HG03045 (cell line): Measurements from ENCODE around the gene SOX6.
"Not testable (repeated sequence)": the region's sequence is repeated elsewhere in the genome, so short reads cannot be mapped to it uniquely, and the experiment has no call there.

Source experiments
- ATAC-seq: cut with Tn5 transposase; IDR thresholded peaks from one replicate; pipeline ENCODE4 v1.9.1; 2021; ENCODE audit warnings: mild to moderate bottlenecking, moderate library complexity; ENCODE audit not compliant: unreplicated experiment

SOX6 gene

DNA sequence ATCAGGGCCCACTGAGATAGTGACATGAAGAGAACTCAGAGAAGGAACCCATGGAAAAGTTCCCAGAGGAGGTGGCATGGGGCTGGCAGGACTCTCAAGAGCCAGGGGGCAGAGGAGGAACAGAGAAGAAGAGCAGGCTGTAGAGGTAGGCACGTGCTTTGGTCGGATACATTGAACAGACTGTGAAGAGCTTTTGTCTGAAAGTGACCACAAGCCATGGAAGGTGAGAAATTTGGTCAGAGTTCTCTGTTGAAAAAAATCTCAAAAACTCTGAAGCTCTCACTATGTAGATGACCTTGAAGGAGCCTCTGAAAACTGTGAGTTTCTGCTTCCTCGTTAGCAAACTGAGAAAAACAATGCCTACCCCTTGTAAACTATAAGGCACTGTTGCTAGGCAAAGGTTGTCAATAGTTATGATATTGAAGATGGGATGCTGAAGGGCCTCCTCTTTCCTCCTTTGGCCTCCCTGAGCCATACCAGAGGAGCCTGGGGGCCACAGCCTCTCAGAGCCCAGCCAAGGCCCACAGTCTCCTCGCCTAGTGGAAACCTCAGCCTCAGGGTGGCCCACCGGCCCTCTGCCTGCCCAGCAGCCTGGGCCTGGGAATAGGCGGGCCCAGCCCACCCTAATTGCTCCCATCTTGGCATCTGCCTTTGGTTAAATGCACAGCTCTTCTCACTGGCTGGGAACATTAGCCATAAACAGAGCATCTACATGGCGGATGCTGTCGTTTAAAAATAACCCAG is 415.7 kb downstream of the SOX6 start:
- no peak for ATAC-seq

DNA sequence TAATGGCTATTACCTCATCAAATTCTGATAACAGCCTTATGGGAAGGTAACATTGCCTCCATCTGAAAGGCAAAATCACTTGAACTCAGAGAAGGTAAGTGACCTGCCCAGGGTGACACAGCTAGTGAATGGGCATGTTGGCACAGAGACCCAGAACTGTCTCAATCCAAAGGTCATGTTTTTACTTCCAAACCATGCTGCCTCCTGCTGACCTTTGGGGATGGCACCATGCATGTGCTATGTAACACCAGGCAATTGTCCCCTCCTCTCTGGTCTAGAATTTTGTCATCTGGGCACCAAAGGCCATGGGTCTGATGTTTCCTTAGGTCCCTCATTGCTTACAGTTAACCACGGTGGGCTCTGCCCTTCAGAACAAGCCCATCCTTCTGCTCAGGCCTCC is 417.4 kb downstream of the SOX6 start:
- ATAC-seq = no peak

DNA sequence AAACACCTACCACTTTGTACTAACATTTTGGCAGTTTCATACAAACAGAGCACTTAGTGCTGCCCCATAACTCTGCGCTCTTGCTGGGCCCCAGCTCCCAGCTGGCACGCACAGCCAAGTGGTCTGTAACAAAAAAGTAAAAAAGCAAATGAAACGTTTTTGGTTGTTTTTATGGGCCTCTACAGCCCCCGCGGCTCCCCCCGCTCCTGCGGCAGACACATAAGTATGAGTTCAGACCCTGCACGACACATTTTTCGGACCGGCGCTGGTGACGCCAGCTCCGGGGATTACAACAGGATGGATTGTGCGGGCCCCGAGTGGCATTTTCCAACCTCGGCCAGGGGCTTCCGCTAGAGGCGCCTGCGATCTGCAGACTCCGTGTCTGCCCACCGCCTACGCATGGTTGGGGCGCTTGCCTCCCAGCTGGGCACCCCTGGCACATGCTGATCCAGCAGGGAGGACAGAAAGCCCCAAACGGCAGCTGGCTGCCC is 418.2 kb downstream of the SOX6 start:
- ATAC-seq = no peak

DNA sequence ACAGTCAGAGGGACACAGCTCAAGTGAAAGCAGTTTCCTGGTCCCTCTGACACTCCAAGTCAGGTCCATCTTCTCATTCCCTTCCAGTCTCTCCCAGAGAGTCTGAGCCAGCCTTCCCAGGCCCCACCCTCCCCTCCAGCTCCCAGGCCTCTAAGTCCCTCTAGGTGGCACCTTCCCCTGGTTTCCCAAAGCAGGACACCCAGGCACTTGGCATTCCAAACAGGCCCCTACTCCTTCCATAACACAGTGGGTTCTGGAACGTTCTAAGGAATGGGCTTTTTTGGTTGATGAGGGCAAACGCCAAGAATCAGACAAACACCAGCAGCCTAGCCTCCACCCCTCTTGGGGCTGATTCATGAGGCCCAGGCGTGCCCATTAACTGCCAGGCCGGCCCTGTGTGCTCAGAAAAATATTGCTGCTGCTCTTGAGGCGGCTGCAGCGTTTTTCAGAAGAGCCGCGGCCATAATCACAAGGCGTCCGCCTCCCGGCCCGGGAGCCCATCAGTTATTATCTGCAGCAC is 418.7 kb downstream of the SOX6 start:
- no peak for ATAC-seq

DNA sequence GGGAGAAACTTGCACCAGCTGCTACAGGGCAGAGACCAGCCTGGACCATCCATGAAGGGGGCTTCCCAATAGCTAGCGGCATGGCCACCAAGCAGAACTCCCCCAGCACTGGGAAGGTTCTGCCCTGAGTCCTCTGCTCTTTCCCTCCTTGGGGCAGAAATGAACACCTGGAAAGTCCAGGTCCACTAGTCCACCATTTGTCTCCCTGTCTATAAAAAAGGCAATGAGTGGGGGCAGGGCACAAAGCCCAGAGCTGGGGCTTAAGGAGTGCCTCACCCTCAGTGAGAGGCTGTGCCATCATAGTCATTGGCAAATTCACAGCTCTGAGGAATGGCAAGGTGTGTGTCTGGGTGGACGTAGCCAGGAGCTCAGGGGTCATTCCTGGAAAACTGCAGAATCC is 420.3 kb downstream of the SOX6 start:
- no peak for ATAC-seq

DNA sequence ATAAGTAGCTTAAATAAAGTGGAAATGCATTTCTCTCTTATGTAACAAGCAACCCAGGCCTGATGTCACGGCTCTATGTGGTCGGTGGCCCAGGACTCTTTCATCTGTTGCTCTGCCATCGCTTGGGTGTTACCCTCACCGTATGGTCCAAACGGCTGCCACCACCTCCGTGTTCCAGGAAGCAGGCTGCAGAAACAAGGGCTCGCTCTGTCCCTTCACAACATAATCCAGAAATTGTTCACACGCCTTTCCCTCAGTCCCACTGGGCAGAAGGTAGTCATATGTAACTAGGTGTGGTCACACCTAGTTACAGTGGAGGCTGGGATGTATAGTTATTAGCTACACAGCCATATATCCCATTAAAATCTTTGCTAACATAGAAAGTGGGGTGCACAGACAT is 421.0 kb downstream of the SOX6 start:
- ATAC-seq = no peak

DNA sequence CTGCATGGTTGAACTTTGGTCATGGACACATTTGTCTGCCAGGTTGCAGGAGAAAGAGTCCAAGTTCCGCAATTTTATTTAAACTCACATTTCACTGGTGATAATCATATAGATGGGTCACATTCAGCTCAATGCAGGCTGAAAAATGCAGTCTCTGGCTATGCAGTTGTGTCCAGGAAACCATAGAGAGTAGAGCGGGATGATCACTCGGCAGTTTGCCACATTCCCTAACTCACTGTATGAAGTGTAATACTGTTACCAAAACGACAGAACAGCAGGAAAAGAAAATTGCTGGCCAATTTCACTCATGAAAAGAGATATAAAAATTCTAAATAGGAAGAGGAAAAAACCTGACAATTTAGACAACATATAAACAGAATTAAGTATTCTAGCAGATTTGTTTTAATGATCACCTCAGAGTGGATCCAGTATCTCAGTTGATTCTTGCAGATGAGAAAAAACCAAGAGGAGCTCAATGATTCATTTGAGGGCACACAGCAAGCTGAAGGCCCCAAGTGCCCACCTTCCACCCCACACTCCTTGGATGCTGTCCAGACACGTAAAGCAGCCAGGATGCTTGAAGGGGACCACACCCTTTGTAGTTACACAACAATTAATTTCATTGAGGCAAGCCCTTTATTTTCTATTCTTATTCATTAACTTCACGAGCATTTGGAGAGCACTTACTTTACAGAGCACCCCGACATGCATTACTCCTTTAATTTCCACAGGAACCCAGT is 422.3 kb downstream of the SOX6 start:
- ATAC-seq = no peak

DNA sequence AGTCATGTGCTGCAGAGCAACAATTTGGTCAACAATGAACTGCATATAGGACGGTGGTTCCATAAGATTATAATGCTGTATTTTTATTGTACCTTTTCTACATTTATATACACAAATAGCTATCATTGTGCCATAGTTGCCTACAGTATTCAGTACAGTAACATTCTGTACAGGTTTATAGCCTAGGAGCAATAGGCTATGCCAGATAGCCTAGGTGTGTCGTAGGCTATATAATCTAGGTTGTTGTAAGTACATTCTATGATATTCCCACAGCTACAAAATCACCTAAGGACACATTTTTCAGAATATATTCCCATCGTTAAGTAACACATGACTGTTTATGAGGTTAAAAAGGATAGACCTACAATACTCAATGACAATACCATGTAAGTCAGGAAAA is 423.9 kb downstream of the SOX6 start:
- ATAC-seq = no peak

DNA sequence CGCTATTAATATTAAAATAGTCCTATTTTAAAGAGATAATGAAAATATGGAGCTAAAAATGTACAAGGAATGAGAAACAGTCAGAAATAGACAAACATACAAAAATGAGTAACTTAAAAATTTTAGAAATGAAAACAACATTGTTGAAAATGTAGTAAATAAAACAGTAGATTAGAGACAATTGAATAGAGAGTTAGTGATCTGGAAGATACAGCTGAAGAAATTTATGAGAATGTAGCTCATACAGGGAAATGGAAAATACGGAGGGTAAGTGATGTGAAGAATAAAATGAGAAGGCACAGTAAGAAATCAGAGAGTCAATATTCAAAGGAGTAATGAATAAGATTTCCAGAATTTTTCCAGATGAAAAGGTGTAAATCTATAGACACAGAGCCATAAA is 424.8 kb downstream of the SOX6 start:
- no peak for ATAC-seq

DNA sequence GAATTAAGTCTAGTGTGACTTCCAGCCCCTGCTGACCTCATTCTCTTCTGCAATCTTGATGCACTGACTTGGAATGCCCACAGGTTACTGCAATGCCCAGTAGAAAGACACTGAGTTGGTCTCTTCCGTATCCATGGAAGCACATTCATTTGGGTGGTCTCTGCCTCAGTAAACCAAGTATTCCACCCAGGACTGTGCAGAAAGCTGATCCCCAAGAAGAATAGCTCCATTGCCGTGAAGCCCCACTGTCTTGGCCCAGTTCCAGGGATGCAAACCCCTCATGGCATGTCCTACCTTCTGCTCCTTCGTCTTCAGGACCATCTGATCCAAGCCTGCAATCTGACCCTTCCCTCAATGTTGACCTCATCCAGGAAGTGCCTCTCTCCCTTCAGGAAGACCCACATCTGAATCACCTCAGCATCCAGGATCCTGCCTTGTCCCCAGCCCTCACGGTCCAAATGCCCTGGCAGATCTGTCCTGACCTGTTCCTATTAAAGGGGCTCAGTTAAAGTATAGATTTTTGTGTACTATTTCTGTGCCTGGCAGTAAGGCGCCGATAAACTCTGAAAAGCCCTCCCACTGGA is 425.8 kb downstream of the SOX6 start:
- no peak for ATAC-seq

DNA sequence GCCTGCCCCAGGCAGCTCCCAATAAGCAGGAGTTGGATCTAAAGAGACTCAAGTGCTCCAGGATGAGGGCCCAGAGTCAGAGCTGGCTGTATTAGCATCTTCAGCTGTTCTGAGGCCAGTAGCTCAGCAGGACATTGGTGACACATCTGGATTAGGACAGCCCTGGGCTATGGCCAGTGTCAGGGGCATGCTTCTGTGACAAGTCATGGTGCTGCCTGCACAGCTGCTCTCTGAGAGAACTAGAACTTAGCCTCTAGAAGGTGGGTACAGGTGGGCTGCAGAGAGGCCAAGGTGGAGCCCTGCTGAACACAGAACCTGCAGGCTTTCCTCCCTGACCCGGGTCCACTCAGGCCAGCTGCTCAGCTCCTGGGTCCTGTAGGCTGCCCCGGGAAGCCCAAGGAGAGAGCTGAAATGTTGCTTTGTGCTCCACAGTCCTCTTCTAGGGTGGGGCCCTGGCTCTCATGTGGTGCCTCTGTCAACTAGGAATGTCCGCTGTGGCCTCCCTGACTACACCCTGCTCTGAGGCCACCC is 426.9 kb downstream of the SOX6 start:
- ATAC-seq = no peak

DNA sequence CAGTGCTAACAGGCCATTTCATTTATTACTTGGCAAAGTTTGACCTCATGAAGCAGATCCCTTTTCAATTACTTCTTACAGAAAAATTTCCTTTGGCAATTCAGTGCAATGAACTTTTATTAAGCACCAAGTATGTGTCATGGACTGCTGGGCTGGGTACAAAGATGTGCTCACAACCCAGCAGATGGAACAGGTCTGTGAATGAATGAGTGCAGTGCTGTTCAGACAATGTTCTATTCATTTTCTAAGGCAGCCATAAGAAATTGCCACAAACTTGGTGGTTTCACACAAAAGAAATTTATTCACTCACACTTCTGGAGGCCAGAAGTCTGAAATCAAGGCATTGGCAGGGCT is 428.5 kb downstream of the SOX6 start:
- no peak for ATAC-seq

DNA sequence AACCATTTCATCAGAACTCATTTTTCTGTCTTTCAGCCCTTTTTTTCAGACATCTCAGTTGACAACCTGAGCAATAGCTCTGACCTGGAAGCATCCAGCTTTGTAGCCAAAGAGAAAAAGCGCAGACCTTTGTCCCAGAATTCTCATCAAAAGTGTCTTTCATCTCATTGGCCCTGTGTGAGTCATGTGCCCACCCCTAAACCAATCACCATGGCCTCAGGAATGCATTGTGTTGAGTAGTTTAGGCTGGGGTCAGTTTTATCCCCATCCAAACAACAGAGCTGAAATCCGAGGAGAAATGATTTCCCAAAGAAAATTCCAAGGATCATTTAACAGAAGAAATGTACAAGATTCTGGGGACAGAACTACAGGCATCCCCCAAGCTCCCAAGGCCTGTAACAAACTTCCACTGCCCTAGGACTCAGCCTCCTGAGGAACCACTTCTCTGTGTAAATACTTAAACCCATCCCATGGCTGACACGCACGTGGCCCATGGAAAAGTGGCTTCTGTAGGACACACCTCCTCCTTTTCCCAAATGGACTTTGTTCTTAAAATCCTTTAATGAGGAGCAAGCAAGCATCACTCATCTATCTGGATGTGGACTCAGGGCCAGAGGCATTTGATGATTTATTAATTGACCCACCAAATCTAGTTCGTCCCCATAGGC is 429.0 kb downstream of the SOX6 start:
- ATAC-seq = no peak

DNA sequence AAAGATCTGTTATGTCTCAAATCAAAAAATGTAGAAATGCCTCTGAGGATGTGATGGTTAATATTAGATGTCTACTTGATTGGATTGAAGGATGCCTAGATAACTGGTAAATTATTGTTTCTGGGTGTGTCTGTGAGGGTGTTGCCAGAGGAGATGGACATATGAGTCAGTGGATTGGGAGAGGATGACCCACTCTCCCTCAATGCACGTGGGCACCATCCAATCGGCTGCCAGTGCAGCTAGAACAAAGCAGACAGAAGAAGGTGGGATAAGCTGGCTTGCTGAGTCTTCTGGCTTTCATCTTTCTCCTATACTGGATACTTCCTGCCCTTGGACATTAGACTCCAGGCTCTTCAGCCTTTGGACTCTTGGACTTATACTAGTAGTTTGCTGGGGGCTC is 430.3 kb downstream of the SOX6 start:
- no peak for ATAC-seq

DNA sequence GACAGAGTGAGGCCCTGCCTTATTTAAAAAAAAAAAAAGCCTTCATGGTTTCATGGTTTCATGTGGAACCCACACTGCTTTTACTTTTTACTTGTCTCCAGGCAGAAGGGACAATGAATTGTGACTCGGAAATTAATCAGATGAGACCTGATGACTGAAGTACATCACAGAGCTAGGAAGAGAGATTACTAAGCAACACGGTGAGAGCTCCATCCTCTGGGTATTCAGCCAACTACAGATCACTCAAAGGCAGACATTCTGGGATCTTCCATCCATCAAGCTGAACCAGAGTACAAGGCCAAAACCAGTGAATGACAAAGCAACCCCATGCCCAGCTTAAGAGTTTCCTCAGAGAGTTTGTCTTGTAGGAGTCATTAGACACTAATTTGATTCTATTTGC is 433.2 kb downstream of the SOX6 start:
- no peak for ATAC-seq

DNA sequence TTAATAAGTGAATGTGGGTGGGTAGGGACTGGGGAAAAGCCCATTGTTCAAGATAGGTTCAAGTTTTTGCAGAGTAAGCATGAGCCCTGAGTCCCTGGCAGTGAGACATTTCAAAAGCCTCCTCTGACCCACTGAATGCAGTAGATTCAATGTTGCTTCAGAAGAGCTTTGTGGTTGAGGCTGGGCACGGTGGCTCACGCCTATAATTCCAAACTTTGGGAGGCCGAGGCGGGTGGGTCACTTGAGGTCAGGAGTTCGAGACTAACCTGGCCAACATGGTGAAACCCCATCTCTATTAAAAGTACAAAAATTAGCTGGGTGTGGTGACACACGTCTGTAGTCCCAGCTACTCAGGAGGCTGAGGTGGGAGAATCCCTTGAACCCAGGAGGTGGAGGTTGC is 433.6 kb downstream of the SOX6 start:
- ATAC-seq = not testable (repeated sequence)

DNA sequence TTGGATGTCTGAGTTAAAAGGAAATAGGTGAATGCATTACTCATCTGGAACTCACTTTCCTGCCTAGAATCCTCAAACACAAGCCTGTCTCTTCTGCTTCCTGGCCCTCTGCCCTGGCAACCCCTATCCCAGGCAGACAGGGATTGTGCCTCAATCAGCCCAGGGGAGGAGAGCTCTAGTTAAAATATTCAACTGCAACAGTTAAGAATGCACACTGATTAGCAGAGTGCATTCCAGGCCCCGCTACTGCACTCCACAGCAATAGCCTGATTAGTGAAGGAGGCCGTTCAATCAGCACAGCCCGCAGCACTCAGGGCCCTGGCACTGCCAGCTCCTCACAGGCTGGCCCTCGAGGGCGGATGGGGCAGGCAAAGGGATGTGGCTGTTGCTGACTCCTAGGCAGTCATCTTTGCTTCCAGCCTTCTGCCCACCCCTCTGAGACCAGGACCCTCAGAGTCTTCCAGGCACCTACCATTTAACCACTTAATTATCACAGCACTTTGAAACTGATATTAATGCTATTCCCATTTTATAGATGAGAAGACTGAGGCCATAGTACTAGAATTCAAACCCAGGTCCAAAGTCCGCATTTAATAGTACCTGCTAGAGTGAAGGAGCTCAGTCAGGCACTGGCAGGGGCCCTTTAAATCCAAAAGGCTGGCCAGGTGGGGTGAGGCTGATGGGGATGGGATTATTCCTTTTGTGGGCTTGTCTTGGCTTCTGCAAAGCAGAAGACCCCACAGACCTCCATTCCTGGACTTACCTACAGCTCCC is 435.3 kb downstream of the SOX6 start:
- no peak for ATAC-seq

DNA sequence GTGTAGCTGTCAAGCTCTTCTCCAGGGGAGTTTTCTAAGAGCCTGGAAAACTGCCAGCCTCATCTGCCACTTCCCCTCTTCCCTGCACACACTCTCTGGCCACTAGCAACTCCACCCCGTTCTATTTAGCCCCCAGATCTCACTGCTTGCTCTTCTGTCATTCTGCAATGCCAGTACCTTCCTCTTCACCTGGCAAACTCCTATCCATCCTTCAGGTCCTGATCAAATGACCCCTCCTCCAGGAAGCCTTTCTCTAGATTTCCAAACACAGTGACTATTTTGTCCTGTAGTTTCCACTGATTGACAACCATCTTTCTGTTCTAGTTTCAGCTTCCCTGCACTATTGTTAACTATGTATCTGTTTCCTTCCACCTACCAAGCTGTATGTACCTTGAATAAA is 437.7 kb downstream of the SOX6 start:
- ATAC-seq = no peak

DNA sequence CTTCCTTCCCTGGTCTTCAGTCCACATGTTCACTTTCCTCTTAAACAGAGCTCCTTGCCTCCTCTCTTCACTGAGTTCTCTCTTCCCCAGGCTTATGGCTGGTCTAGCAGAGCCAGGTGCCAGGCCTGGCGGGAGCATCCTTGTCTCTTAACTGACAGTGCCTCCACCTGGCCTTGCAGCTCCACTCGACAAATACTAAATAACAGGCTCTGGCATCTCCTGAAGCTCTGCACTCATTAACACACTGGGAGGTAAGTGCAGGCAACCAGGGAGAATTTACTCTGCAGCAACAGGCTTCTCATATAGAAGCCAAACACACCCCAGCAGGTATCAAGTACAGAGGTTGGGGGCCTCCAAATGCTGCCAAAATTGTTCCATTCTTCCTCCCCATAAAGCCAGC is 438.1 kb downstream of the SOX6 start:
- no peak for ATAC-seq
